Endothelial cell of umbilical vein (primary cell): ENCODE data around the gene JAM2. TPM values are rescaled to one million over a fixed set of nuclear protein-coding genes. Genes with fewer than 3 reads are reported as not detected.

ENCODE experiments used
- BruUV-seq: library from RNA; stranded (reverse); fragments of 400-500 nt; replicated peaks from 2 replicates; lab custom pipeline; 2021; lab: Mats Ljungman, UMichigan
- CTCF ChIA-PET: fragments of 300-600, 350-600 bp; sonication (Branson Sonifier 250); formaldehyde crosslinking; loops from one replicate; lab custom pipeline; 2021; ENCODE audit warnings: antibody characterized with exemption, inconsistent platforms; lab: Charles Lee
- POLR2A ChIA-PET: fragments of 300-600, 350-600 bp; sonication (Branson Sonifier 250); formaldehyde crosslinking; loops from one replicate; lab custom pipeline; 2021; ENCODE audit warnings: antibody characterized with exemption, inconsistent platforms; lab: Charles Lee
- DNase-seq: peaks from one replicate; pipeline ENCODE4 v3.0.0-alpha.2; 2011; ENCODE audit warnings: low read depth, low spot score
- FAIRE-seq: peaks from 2 replicates; lab custom pipeline; 2011; peaks lifted over from hg19 to GRCh38; lab: Jason Lieb, UNC
- H2AFZ ChIP-seq: 2 replicates; pipeline ENCODE4 v1.6.0; 2012; ENCODE audit warnings: low read depth, low read length, control low read depth, inconsistent platforms
- H3K27ac ChIP-seq: 2 replicates; pipeline ENCODE4 v1.5.1; 2011; ENCODE audit warnings: low read depth, mild to moderate bottlenecking, control low read depth, low read length, moderate library complexity; ENCODE audit not compliant: insufficient read depth
- H3K27me3 ChIP-seq, 2 experiments: 2 replicates each; pipeline versions ENCODE4 v1.6.0 to v1.6.1; 2011; ENCODE audit warnings: low read length in 2 of 2, mixed read lengths in 1 of 2; ENCODE audit not compliant: control insufficient read depth in 2 of 2, insufficient read depth in 2 of 2
- H3K36me3 ChIP-seq, 2 experiments: 2 replicates in 1 of 2; 3 replicates in 1 of 2; pipeline ENCODE4 v1.5.1; 2011; ENCODE audit warnings: low read length in 2 of 2, mild to moderate bottlenecking in 1 of 2, moderate library complexity in 1 of 2; ENCODE audit not compliant: control insufficient read depth in 2 of 2, insufficient read depth in 2 of 2; ENCODE audit errors: extremely low read depth in 1 of 2
- H3K4me1 ChIP-seq: 3 replicates; pipeline ENCODE4 v1.5.1; 2011; ENCODE audit warnings: mild to moderate bottlenecking, low read length; ENCODE audit not compliant: control insufficient read depth, insufficient read depth; ENCODE audit errors: extremely low read depth
- H3K4me2 ChIP-seq: 2 replicates; pipeline ENCODE4 v1.6.1; 2011; ENCODE audit warnings: low read length, control low read depth, mixed read lengths; ENCODE audit not compliant: insufficient read depth
- H3K4me3 ChIP-seq, 3 experiments: fragments of 200-600 bp in 1 of 3; sonication (generic), shearing (Covaris generic) in 1 of 3; replicated peaks in 1 of 3; 2 replicates each; pipeline ENCODE4 v1.5.1; 2011 to 2016; ENCODE audit warnings: control low read depth in 3 of 3, low read length in 3 of 3, mild to moderate bottlenecking in 2 of 3, inconsistent platforms in 1 of 3, low read depth in 1 of 3, moderate library complexity in 1 of 3; ENCODE audit not compliant: insufficient read depth in 1 of 3
- H3K79me2 ChIP-seq: 2 replicates; pipeline ENCODE4 v1.6.0; 2012; ENCODE audit warnings: low read length, inconsistent platforms; ENCODE audit not compliant: control insufficient read depth, insufficient read depth
- H3K9ac ChIP-seq: replicated peaks from 2 replicates; pipeline ENCODE3; 2011; ENCODE audit warnings: low read length, control low read depth; ENCODE audit not compliant: insufficient read depth; ENCODE audit errors: extremely low read depth
- H3K9me1 ChIP-seq: replicated peaks from 3 replicates; pipeline ENCODE4 v1.6.0; 2011; ENCODE audit warnings: mild to moderate bottlenecking, low read length; ENCODE audit not compliant: control insufficient read depth, insufficient read depth; ENCODE audit errors: extremely low read depth
- H3K9me3 ChIP-seq: replicated peaks from 2 replicates; pipeline ENCODE4 v1.5.1; 2012; ENCODE audit warnings: low read length, inconsistent platforms; ENCODE audit not compliant: control insufficient read depth, insufficient read depth
- H4K20me1 ChIP-seq: replicated peaks from 2 replicates; pipeline ENCODE3; 2011; ENCODE audit warnings: mild to moderate bottlenecking, low read length; ENCODE audit not compliant: control insufficient read depth, insufficient read depth; ENCODE audit errors: extremely low read depth
- EZH2 ChIP-seq: IDR thresholded peaks from 2 replicates; pipeline ENCODE4 v1.6.1; 2012; ENCODE audit warnings: borderline replicate concordance, low read depth, mild to moderate bottlenecking, moderate library complexity, low read length, inconsistent platforms; ENCODE audit not compliant: severe bottlenecking
- FOS ChIP-seq: IDR thresholded peaks from 2 replicates; pipeline ENCODE4 v1.6.1; 2011; ENCODE audit warnings: mild to moderate bottlenecking, low read length, moderate library complexity, borderline replicate concordance; ENCODE audit not compliant: insufficient read depth
- GATA2 ChIP-seq: IDR thresholded peaks from 2 replicates; pipeline ENCODE4 v1.7.0; 2011; ENCODE audit warnings: low read depth, mild to moderate bottlenecking, moderate library complexity, mixed read lengths, low read length; ENCODE audit not compliant: insufficient read length, insufficient read depth
- JUN ChIP-seq: IDR thresholded peaks from 2 replicates; pipeline ENCODE4 v1.6.1; 2011; ENCODE audit warnings: borderline replicate concordance, low read depth; ENCODE audit not compliant: insufficient read length, insufficient read depth
- MAX ChIP-seq: IDR thresholded peaks from 2 replicates; pipeline ENCODE4 v1.6.1; 2011; ENCODE audit not compliant: insufficient read depth, insufficient read length
- MYC ChIP-seq: IDR thresholded peaks from one replicate; pipeline ENCODE4 v1.6.1; 2011; ENCODE audit warnings: mild to moderate bottlenecking, low read depth, low read length
- POLR2A ChIP-seq: IDR thresholded peaks from 2 replicates; pipeline ENCODE4 v1.6.1; 2012; ENCODE audit warnings: low read depth, mild to moderate bottlenecking, control low read depth, low read length
- POLR2AphosphoS5 ChIP-seq: IDR thresholded peaks from 2 replicates; pipeline ENCODE4 v1.6.1; 2012; ENCODE audit warnings: low read depth, mild to moderate bottlenecking, control low read depth, low read length, moderate library complexity; ENCODE audit not compliant: insufficient read depth
- dilution Hi-C: fragments of 300-500 bp; cut with MboI; formaldehyde crosslinking; loops from one replicate; pipeline ENCODE4 v1.15.0; 2019; ENCODE audit warnings: low sequenced_read_pairs; ENCODE audit not compliant: extremely low pct_ligation_motif_present
- intact Hi-C: fragments of 100-400 bp; cut with micrococcal nuclease; formaldehyde crosslinking; loops from one replicate; pipeline ENCODE4 v1.10.0; 2022
- polyA plus RNA-seq, 4 experiments: library from polyadenylated mRNA; depleted of rRNA in 3 of 4; stranded (reverse) in 3 of 4; unstranded in 1 of 4; fragments of >200 nt; gene quantifications; 2 replicates each; pipeline versions ENCODE4 v1.2.1 to v1.2.3, GENCODE V29; 2011 to 2012; ENCODE audit warnings: missing spikeins in 1 of 4
- total RNA-seq: library from RNA; stranded (reverse); gene quantifications from 2 replicates; pipeline ENCODE4 v1.2.3, GENCODE V29; 2021
- TF ChIP-seq, protein P1 (sequence below), 2 donors: IDR thresholded peaks; 1 replicate in 1 of 2; 2 replicates in 1 of 2; pipeline ENCODE4 v1.5.1; 2011; ENCODE audit warnings: low read length in 2 of 2, mild to moderate bottlenecking in 2 of 2, moderate library complexity in 2 of 2, control low read depth in 1 of 2, inconsistent platforms in 1 of 2, low read depth in 1 of 2; ENCODE audit not compliant: insufficient read depth in 1 of 2; ENCODE audit errors: extremely low read depth in 1 of 2

The JAM2 gene
- total and polyA plus RNA-seq, 2 donors (not counting 3 experiments of a cell fraction or from before 2014, with no cell fraction given) = 0.14 to 0.20 TPM

GRCh38 chr21:25607151-25608043, 31.7 kb upstream of the JAM2 start, which contains the start of gene MRPL39:
MRPL39 (minus strand) TSS chr21:25607481; CDS start chr21:25607475, 6 bp downstream.
- H3K9me1 ChIP-seq = no peaks in the 10 kb centered on the region
- peak; percentile 78 for DNase-seq
- H2AFZ ChIP-seq = peak within 1 kb of the TSS; percentile 89
- peak within 1 kb of the TSS; percentile 68 for H3K27ac ChIP-seq
- no peaks in the 10 kb centered on the region for H3K27me3 ChIP-seq
- FAIRE-seq = peak; percentile 67
- intact Hi-C loops (loop anchor here (1.0 to 5.0 kb wide), 12 partner anchors 32 to 1109 kb away; partner anchors contain the start of genes ATP5PF, GABPA and JAM2), dilution Hi-C loops (no loop called here)
- peaks cover 13% of the 10 kb centered on the region for H3K79me2 ChIP-seq
- no peaks in the 10 kb centered on the region for H4K20me1 ChIP-seq
- no peaks in the 10 kb centered on the region for H3K9me3 ChIP-seq
- H3K4me3 ChIP-seq = peak within 1 kb of the TSS; percentile 60 to 97 (median 97)
- POLR2A ChIA-PET = no interaction called here
- no TSS peak for BruUV-seq
- peak within 1 kb of the TSS; percentile 98 for H3K4me2 ChIP-seq
- TF ChIP-seq GATA2 (no peak), MAX (no peak), POLR2AphosphoS5 (peak; percentile 73), EZH2 (no peak), MYC (no peak), FOS (no peak), POLR2A (peak; percentile 73), JUN (no peak)
- TF ChIP-seq, protein P1, sequence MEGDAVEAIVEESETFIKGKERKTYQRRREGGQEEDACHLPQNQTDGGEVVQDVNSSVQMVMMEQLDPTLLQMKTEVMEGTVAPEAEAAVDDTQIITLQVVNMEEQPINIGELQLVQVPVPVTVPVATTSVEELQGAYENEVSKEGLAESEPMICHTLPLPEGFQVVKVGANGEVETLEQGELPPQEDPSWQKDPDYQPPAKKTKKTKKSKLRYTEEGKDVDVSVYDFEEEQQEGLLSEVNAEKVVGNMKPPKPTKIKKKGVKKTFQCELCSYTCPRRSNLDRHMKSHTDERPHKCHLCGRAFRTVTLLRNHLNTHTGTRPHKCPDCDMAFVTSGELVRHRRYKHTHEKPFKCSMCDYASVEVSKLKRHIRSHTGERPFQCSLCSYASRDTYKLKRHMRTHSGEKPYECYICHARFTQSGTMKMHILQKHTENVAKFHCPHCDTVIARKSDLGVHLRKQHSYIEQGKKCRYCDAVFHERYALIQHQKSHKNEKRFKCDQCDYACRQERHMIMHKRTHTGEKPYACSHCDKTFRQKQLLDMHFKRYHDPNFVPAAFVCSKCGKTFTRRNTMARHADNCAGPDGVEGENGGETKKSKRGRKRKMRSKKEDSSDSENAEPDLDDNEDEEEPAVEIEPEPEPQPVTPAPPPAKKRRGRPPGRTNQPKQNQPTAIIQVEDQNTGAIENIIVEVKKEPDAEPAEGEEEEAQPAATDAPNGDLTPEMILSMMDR (IDR thresholded peaks at IDR 0.05; ENCODE audit: extremely low read depth in 1 of 2, insufficient read depth in 1 of 2, low read depth in 1 of 2, low read length in 2 of 2) = peak; percentile 55 to 68
- H3K9ac ChIP-seq = peak within 1 kb of the TSS; percentile 80
- peaks cover 0 to 2% of the 10 kb centered on the region in 2 experiments for H3K36me3 ChIP-seq
- H3K4me1 ChIP-seq = peaks cover 10% of the 10 kb centered on the region
- CTCF ChIA-PET = interaction anchor here (0.6 to 2.7 kb wide), 12 partner anchors 9 to 1110 kb away, joined by 3 to 16 read pairs (median 3); no protein-coding TSS in a partner anchor
